Suppressor macrophage treated with lipopolysaccharide for 4 hours (primary cell): ENCODE results near the gene CLEC10A.
"Not testable (repeated sequence)": the region's sequence is repeated elsewhere in the genome, so short reads cannot be mapped to it uniquely, and the experiment has no call there.

Source experiments
- DNase-seq: peaks from one replicate; pipeline ENCODE4 v3.0.0-alpha.2; 2020

Gene CLEC10A

DNA sequence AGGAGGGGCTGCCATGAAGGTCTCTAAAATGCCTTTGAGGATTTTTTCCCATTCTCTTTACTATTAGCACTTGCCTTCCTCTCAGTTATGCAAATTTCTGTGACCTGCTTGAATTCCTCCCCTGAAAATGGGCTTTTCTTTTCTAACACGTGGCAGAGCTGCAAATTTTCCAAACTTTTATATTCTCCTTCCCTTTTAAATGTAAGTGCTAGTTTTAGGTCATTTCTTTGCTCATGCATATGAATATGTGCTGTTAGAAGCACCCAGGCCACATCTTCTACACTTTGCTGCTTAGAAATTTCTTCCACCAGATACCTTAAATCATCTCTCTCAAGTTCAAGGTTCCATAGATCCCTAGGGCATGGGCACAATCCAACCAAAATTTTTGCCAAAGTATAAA is 11.8 kb downstream of the CLEC10A start:
- DNase-seq: no peak

DNA sequence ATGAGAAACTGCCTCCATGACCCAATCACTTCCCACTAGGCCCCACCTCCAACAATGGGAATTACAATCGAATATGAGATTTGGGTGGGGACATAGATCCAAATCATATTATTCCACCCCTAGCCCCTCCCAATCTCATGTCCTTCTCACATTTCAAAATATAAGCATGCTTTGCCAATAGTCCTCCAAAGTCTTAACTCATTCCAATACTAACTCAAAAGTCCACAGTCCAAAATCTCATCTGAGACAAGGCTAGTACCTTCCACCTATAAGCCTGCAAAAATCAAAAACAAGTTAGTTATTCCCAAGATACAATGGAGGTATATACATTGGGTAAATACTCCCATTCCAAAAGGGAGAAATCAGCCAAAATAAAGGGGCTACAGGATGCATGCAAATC is 12.9 kb downstream of the CLEC10A start:
- DNase-seq: no peak

DNA sequence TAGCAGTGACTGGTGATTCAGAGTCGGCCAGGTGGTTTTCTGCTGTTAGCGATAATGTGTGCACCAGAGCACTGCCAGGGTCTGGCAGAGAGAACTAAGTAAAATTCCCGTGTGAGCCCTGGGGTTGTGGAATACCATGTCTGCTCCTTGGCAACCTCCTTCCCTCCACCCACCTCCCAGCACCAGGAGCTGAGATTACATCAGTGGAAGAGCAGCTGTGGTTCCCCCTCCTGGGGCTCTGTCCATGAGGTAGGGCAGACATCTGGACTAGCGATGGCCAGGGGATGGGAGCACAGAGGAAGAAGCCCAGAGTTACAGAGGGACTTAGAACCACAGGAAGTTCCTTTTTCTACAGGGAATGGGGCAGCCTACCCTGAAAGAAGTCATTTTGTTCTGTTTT is 15.8 kb downstream of the CLEC10A start:
- DNase-seq: no peak

DNA sequence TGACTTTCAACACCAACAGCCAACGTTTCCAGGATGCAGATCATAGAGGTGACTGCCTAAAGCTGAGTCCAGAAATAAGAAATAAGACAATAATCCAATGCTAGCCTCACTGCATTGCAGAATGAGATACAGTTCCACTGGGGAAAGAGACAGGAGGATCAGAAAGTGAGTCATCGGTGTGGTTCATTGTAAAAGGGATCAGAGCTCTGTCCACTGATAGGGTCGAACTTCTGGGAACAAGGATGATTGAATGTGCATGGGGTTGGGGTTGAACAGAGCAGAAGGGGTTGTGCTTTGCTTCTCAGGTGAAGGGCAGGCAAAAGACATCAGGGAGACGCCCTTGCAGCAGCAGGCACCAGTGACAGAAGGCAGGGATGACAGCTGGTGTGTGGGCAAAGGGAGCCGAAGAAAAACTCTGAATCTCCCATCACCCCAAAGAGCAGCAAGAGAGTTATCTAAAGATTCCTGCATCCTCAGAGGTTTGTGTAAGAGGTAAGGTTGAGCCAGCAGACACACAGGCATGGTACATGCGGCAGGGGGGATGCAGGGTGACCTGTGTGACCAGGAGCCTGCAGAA is 16.4 kb downstream of the CLEC10A start:
- DNase-seq: no peak

DNA sequence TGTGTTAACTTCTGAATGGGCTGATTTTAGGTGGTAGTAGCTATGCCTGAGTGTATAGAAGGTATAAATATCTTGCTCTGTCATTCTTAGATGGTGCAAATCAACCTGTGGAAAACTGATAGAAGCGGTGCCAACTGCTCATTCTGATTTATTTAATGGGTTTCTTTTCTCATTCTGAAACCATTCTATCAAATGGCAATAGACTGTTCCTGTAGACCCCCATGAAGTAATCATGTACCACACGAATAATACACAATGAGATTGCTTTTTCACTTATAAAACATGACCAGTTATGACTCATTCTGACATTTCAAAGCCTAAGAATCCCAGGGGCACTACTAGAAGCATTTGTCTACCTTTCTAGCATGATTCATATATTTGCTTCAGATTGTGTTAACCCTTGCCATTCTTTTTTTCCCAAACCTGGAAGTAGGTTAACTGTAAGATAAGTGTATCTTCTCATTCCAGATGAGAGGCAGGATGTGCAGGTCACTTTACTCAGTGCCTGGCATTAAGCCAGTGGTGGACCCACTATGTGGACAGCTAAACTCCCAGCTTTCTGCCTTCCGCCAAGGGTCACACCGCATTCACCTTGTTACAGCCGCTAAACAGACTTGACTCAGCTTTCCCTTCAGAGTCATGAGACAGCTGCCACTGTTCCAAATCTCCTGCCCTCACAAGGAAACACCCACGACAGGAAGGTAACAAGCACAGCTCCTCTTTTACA is 19.7 kb downstream of the CLEC10A start:
- DNase-seq: peak; percentile 36

DNA sequence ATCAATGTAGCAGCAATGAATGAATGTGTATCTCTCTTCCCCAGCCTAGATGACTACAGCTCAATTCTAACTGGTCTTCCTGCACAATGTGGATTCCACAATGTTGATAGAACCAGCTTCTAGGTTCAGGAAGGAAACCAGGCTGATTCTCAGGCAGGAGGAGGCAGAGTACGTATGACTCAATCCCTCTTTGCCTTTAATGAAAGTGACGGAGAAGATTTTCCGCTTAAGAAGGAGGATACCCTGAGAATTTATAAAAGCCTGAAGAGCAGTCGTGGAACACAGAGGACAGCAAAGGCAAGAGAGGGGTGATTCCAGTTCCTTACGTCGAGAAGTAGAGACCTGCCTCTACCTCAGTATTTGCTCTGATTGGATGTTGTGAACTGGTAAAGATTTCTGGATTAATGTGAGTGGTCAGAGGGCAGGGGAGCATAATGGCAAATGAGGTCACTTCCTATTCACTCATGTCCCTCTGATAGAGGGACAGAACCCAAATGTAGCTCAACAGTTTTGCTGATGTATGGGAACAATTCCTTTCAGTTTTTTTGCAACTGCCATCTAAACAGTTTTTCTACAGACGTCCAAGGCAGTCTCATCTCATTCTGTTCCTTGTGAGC is 21.1 kb downstream of the CLEC10A start:
- DNase-seq: peak; percentile 43

DNA sequence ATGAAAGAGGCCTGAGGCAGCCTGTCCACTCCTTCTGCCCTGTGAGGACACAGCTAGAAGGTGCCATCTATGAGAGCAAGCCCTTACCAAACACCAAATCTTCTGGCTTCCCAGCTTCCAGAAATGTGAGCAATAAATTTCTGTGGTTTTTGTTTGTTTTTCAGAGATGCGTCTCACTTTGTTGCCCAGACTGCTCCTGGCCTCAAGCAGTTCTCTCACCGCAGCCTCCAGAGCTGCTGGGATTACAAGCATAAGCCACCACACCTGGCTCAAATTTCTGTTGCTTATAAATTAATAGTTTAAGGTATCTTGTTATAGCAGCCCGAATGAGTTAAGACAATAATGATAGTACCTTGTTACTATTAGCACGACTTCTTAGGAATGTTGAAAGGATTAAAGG is 23.7 kb downstream of the CLEC10A start:
- no peak for DNase-seq

DNA sequence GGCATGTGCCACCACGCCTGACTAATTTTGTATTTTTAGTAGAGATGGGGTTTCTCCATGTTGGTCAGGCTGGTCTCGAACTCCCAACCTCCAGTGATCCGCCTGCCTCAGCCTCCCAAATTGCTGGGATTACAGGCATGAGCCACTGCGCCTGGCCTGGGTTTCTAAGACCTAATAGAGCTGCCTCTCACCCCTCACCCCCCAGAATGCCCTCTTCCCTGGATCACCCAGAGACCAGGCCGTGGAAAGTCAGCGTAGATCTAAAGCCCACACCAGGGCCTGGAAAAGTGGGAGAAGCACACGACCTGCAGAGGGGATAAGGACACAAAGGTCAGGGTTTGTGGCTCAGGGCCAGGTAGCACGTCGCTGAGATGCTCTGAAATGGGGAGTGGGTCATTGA is 29.5 kb downstream of the CLEC10A start:
- not testable (repeated sequence) for DNase-seq

DNA sequence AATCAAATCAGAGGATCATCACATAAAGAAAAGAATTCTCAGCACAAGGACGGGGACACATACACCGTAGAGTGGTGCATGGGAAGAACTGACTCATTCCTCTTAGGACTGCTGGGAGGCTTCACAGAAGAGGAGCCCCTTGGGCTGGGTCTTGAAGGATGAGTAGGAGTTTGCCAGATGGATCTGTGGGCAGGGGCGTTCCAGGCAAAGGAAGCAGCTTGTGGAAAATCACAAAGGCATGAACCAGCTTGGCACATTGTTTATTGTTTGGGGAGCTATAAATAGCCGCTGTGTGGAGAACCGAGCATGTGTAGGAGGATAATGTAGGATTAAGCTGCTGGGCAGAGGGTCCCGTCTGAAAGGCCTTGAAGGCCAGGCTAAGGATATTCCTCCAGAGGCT is 31.1 kb downstream of the CLEC10A start:
- no peak for DNase-seq

DNA sequence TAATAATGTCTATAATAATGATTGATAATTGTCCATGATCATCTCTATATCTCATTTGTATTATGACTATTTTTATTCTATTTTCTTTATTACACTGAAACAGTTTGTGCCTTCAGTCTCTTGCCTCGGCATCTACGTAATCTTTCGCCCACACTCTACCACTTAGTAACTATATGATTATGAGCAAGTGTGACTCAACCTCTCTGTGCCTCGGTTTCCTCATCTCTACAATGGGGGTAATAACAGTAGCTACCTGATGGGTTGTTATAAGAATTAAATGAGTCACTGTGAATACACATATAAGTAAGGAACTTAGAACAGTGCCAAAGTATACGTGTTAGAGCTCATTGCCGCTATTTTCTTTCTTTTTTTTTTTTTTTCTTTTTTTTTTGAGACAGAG is 32.5 kb downstream of the CLEC10A start:
- DNase-seq: no peak

DNA sequence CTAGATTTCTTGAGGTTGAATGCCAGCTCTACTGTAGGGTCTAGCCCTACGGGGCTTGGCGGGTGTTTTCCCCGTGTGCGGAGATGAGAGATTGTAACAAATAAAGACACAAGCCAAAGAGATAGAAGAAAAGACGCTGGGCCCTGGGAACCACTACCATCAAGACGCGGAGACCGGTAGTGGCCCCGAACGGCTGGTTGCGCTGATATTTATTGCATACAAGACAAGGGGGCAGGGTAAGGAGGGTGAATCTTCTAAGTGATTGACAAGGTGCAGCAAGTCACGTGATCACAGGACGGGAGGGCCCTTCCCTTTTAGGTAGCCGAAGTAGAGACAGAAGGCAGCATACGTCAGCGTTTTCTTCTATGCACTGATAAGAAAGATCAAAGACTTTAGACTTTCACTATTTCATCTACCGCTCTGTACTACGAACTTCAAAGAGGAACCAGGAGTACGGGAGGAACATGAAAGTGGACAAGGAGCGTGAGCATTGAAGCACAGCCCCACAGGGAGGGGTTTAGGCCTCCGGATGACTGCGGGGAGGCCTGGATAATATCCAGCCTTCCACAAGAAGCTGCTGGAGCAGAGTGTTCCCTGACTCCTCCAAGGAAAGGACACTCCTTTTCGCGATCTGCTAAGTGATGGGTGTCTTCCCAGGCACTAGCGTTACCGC is 33.2 kb downstream of the CLEC10A start:
- DNase-seq: not testable (repeated sequence)

DNA sequence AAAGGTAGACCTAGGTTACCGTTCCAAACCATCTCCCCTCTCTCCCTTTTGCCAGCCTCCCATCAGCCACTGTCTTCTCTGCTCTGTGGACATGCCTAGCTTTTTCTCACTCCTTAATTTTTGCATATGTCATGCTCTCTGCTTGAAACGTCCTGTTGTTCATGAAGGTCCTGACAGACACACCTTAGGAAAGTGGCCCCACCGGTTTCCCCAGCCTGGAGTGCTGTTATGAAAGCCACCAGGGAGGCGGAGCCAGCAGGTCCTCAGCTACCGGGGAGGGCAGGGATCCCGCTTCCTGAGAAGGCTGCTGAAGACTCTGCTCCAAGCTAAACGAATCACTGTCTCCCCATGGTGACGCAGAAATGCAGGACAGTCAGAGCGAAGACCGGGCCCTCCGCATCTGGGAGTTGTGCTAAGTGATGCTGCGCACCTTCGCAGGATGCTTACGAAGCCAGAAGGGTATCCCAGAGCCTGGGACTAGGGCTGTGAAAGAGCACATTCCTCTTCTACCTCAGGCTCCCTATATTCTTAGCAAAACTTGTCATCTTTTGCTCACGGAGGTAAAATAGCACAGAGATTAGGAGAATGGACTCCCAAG is 33.8 kb downstream of the CLEC10A start:
- no peak for DNase-seq

DNA sequence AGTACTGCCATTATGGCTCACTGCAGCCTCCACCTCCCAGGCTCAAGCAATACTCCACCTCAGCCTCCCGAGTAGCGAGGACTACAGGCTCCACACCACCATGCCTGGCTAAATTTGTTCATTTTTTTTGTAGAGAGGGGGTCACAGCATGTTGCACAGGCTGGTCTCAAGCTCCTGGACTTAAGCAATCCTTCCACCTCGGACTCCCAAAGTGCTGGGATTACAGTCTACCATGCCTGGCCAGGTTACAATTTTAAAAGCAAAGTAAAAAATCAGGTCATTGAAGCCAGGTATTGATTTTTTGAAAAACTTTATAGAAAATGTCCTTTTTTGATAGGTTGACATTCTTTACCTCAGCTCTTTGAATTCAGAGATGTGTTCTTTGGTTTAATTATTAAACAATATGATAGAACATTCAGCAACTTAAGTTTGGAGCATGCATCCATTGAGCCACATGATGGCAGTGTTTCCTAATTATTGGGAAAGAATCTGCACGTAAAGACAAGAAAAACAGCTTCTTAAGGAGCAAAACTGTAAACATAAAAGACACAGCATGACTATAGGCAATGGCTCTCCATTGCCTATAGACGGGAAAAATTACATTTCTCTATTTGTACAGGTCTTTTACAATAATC is 34.4 kb downstream of the CLEC10A start:
- DNase-seq: peak; percentile 82

DNA sequence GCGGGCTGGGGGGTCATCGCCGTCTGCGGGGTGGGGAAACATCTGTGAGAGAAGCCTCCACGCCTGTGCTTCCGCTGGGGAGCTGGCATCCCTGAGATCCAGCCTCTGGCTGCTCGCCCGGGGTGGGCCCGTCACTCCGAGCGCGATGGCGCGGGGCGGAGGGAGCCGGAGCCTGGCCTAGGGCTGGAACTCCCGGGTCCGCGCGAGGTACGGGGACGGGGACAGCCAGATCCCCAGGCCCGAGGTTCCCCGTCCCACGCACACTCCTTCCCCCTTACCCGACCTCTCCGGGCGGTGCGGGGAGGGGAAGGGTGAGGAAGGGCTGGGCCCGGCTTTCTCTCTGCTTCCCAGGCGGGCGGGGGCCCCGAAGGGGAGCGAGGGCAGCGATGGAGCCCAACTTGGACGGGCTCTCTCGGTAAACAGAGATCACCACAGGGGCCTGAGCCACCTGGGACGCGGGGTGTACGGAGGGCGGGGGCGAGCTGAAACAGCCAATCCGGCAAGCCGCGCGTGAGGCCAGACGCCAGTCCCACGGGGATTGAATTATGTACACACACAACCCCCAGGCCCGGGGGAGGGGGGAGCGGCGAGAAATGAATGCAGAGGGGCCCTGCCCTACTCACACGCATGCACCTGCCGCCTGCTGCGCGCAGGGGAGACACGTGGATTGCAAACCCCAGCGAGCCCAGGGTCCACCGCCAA is 36.4 kb downstream of the CLEC10A start, which contains the start of gene SLC16A11:
TSS of gene SLC16A11 (minus strand) at position 596 of the 702 bp plus-strand sequence. CDS start at position 17, 579 bp downstream.
- DNase-seq: no peak

DNA sequence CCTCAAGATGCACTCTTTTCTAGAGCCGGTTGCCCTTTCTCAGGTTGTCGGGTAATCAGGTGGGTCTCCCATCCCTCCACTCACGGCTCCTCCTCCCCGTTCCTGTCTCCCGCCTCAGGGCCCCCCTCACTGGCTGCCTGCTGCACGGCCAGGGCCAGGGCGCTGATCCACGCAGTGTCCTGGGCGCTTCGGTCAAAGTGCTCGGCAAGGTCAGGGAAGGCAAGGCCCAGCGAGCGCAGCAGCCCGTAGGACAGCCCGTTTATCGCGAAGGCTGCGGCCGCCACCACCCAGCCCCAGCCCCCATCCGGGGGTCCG is 36.9 kb downstream of the CLEC10A start:
- DNase-seq: no peak

DNA sequence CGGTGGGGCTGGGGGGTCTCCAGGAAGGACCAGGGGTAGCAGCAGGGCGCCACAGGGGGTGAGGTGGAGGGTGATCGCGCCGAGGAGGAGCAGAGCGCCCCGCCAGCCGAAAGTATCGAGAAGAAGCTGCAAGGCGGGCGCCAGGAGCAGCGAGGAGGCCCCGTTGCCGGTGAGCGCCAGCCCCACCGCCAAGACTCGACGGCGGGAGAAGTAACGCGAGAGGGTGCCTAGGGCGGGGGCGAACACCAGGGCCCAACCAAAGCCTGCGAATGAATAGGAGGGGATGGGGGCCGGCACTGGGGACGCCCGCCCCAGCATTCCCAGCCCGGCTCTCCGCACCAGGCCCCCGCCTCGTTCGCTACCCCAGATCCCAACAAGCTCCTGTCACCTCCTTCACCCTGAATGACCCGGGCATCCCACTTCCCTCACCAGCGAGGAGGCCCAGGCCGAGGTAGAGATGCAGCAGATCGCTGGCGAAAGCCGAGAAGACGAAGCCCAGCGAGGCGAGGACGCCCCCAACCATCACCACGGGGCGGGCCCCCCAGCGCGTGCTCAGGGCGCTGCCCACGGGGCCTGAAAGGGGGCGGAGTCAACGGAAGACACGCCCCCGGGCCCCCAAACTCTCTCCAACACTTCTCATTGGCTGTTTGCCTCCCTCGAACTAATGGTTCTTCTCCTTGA is 37.4 kb downstream of the CLEC10A start:
- no peak for DNase-seq

DNA sequence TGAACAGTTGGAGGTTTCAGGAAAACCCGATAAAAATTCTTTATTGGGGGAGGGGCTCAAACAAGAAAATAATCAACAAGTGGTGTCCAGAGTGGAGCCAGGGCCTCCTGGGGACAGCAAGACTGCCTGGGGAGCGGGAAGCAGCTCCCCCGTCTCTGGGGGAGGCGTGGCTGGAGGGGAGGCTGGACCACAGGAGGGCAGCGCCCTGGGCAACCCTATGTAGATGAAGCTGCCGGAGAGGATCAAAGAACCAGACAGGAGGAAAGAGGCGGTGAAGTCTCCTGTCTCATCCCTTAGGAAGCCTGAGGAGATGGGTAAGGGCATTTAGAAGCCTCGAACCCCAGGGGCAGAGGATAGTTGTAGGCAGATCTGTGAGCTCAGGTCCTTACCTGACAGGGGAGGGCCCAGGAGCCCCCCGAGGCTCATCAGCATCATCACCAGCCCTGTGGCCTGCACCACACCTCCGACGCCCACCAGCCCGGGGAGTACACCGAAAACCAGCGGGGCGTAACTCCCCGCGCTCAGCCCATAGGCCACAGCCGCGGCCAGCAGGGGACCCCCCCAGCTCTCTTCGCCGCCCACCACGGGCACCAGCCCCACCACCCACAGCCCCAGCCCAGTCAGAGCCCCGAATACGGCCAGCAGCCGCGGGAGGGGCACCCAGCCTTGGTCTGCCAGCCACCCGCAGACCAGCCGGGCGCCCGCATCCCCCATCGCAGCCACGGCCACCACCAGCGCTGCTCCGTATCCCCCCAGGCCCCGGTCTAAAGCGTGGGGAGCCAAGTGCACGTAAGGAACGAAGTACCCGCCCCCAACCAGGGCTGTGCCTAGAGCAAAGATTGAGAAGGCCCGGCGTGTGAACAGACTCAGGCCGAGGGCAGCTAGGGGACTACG is 38.2 kb downstream of the CLEC10A start:
- no peak for DNase-seq

DNA sequence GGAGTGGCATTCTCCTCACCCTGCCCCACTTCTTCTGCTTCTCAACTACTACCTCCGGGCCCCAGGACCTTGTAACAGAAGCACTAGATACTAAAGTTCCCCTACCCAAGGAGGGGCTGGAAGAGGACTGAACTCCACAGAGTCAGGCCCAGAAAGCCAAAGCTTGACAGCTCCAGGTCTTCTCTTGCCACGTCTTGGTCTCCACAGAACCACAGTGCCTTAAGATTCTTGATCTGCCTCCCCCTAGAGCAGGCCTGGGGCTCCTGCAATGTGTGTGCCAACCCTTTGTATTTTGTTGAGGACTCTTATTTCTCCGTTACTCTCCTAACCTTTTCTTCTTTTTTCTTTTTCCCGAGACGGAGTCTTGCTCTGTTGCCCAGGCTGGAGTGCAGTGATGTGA is 40.2 kb downstream of the CLEC10A start:
- no peak for DNase-seq

DNA sequence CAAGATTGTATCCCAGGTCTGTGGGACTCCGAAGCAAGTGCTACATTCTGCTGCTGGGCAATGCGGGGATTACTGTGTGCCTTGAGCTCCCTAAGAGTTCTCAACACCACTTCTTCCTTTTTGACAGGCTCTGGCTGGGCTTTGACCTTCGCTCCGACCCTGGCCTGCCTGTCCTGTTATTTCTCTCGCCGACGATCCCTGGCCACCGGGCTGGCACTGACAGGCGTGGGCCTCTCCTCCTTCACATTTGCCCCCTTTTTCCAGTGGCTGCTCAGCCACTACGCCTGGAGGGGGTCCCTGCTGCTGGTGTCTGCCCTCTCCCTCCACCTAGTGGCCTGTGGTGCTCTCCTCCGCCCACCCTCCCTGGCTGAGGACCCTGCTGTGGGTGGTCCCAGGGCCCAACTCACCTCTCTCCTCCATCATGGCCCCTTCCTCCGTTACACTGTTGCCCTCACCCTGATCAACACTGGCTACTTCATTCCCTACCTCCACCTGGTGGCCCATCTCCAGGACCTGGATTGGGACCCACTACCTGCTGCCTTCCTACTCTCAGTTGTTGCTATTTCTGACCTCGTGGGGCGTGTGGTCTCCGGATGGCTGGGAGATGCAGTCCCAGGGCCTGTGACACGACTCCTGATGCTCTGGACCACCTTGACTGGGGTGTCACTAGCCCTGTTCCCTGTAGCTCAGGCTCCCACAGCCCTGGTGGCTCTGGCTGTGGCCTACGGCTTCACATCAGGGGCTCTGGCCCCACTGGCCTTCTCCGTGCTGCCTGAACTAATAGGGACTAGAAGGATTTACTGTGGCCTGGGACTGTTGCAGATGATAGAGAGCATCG is 41.8 kb downstream of the CLEC10A start:
- no peak for DNase-seq
